HepG2 (cell line): Measurements from ENCODE around the gene PDIA2. TPM values are rescaled to one million over a fixed set of nuclear protein-coding genes. Genes with fewer than 3 reads are reported as not detected.

Source experiments
- ATAC-seq: fragments of 200-7000 bp; cut with Tn5 transposase; 3 replicates; pipeline ENCODE4 v1.9.1; 2020; ENCODE audit warnings: mild to moderate bottlenecking, moderate library complexity
- BruUV-seq: library from RNA; stranded (reverse); fragments of 400-500 nt; replicated peaks from 2 replicates; lab custom pipeline; 2021; lab: Mats Ljungman, UMichigan
- CTCF ChIA-PET: fragments of 300-600 bp; formaldehyde crosslinking; extraction: SDS; loops from one replicate; lab custom pipeline; 2021; ENCODE audit warnings: low total read pairs, inconsistent platforms, low intra/inter-chr PET ratio; lab: Yijun Ruan, JAX
- POLR2A ChIA-PET: fragments of 350-600 bp; sonication (Branson Sonifier 250); formaldehyde crosslinking; loops from one replicate; lab custom pipeline; 2020; ENCODE audit warnings: antibody characterized with exemption, inconsistent platforms; lab: Yijun Ruan, JAX
- DNase-seq: peaks from one replicate; pipeline ENCODE4 v3.0.0-alpha.2; 2015; ENCODE audit warnings: low spot score
- FAIRE-seq: peaks from 3 replicates; lab custom pipeline; 2011; peaks lifted over from hg19 to GRCh38; lab: Jason Lieb, UNC
- H2AFZ ChIP-seq: one replicate; pipeline ENCODE4 v1.6.1; 2011; ENCODE audit warnings: low read length, inconsistent platforms
- H3K27ac ChIP-seq: fragments of 300-600 bp; 3 replicates; pipeline ENCODE4 v1.8.0; 2011; ENCODE audit warnings: mixed run types, mild to moderate bottlenecking, mixed read lengths, low read length, inconsistent platforms; ENCODE audit not compliant: insufficient read depth; ENCODE audit errors: extremely low read length
- H3K27me3 ChIP-seq, 2 experiments: fragments of 200-600 bp in 1 of 2; 2 replicates in 1 of 2; 3 replicates in 1 of 2; pipeline versions ENCODE4 v1.6.0 to v1.8.0; 2011; ENCODE audit warnings: low read length in 2 of 2, mild to moderate bottlenecking in 2 of 2, moderate library complexity in 2 of 2, inconsistent platforms in 1 of 2; ENCODE audit not compliant: insufficient read depth in 2 of 2, control insufficient read depth in 1 of 2
- H3K36me3 ChIP-seq, 2 experiments: fragments of 200-600 bp in 1 of 2; replicated peaks in 1 of 2; 2 replicates in 1 of 2; 3 replicates in 1 of 2; pipeline versions ENCODE4 v1.5.1 to v1.8.0; 2011; ENCODE audit warnings: low read length in 2 of 2, inconsistent platforms in 1 of 2; ENCODE audit not compliant: insufficient read depth in 2 of 2, control insufficient read depth in 1 of 2
- H3K4me1 ChIP-seq: 2 replicates; pipeline ENCODE4 v1.5.1; 2012; ENCODE audit warnings: low read length, inconsistent platforms; ENCODE audit not compliant: insufficient read depth
- H3K4me2 ChIP-seq: 2 replicates; pipeline ENCODE4 v1.6.0; 2011; ENCODE audit warnings: low read depth, low read length, inconsistent platforms
- H3K4me3 ChIP-seq, 3 experiments: fragments of 200-600 bp in 1 of 3; sonication (generic), shearing (Covaris generic) in 1 of 3; replicated peaks in 1 of 3; 2 replicates each; pipeline ENCODE4 v1.5.1; 2011 to 2016; ENCODE audit warnings: low read length in 3 of 3, inconsistent platforms in 2 of 3, low read depth in 2 of 3, mild to moderate bottlenecking in 2 of 3, control low read depth in 1 of 3, mixed read lengths in 1 of 3; ENCODE audit not compliant: insufficient read depth in 1 of 3
- H3K79me2 ChIP-seq: one replicate; pipeline ENCODE4 v1.6.1; 2011; ENCODE audit warnings: low read length, inconsistent platforms; ENCODE audit not compliant: insufficient read depth
- H3K9ac ChIP-seq: 2 replicates; pipeline ENCODE4 v1.6.0; 2011; ENCODE audit warnings: mild to moderate bottlenecking, low read depth, low read length, inconsistent platforms; ENCODE audit not compliant: insufficient read depth
- H3K9me3 ChIP-seq: 2 replicates; pipeline ENCODE4 v1.5.1; 2012; ENCODE audit warnings: mild to moderate bottlenecking, low read length
- H4K20me1 ChIP-seq: 2 replicates; pipeline ENCODE4 v1.6.0; 2011; ENCODE audit warnings: inconsistent platforms, mild to moderate bottlenecking, low read length, moderate library complexity; ENCODE audit not compliant: insufficient read depth
- AHR ChIP-seq: IDR thresholded peaks from 2 replicates; pipeline ENCODE4 v1.6.1; 2018; ENCODE audit warnings: missing genetic modification reagents, missing compliant biosample characterization
- E2F1 ChIP-seq: sonication (generic); formaldehyde crosslinking; IDR thresholded peaks from 2 replicates; pipeline ENCODE4 v1.5.0; 2020; ENCODE audit warnings: missing genetic modification reagents
- HOXD1 ChIP-seq: sonication (generic); formaldehyde crosslinking; IDR thresholded peaks from 2 replicates; pipeline ENCODE4 v1.5.0; 2020; ENCODE audit warnings: missing genetic modification reagents
- LCORL ChIP-seq, 2 experiments: fragments of 450-650 bp in 1 of 2; sonication (generic) in 1 of 2; formaldehyde crosslinking in 1 of 2; IDR thresholded peaks; 2 replicates each; pipeline versions ENCODE4 v1.5.0 to v1.6.1; 2017 to 2020; ENCODE audit warnings: antibody characterized with exemption in 1 of 2, missing genetic modification reagents in 1 of 2
- PAXIP1 ChIP-seq: sonication (generic); formaldehyde crosslinking; conservative IDR thresholded peaks from 2 replicates; pipeline ENCODE4 v1.4.0; 2020; ENCODE audit warnings: mild to moderate bottlenecking, missing genetic modification reagents, moderate library complexity
- RFXANK ChIP-seq: IDR thresholded peaks from 2 replicates; pipeline ENCODE4 v1.6.1; 2016
- SP140L ChIP-seq: sonication (generic); formaldehyde crosslinking; IDR thresholded peaks from 2 replicates; pipeline ENCODE4 v1.4.0; 2020; ENCODE audit warnings: missing genetic modification reagents, borderline replicate concordance
- TEAD2 ChIP-seq: sonication (generic); formaldehyde crosslinking; IDR thresholded peaks from 2 replicates; pipeline ENCODE4 v1.9.0; 2021; ENCODE audit warnings: missing genetic modification reagents
- ZNF207 ChIP-seq: fragments of 450-650 bp; IDR thresholded peaks from 2 replicates; pipeline ENCODE4 v1.6.1; 2016; ENCODE audit warnings: antibody characterized with exemption, borderline replicate concordance
- ZNF710 ChIP-seq: sonication (generic); formaldehyde crosslinking; IDR thresholded peaks from 2 replicates; pipeline ENCODE4 v1.5.0; 2020; ENCODE audit warnings: mild to moderate bottlenecking, missing genetic modification reagents, borderline replicate concordance
- WGBS: methylation state at CpG from one replicate; pipeline ENCODE4 v1.1.6; 2017; ENCODE audit warnings: low lambda C conversion rate; 5-methylcytosine and 5-hydroxymethylcytosine counted together
- in situ Hi-C: cut with HindIII; loops from 2 replicates; pipeline ENCODE4 v1.10.0; 2017; ENCODE audit warnings: low pct_unique_long_range_greater_than_20kb; ENCODE audit not compliant: extremely low pct_ligation_motif_present
- intact Hi-C: fragments of 100-400 bp; cut with micrococcal nuclease; formaldehyde crosslinking; loops from one replicate; pipeline ENCODE4 v1.10.0; 2022; ENCODE audit not compliant: unreplicated experiment
- polyA plus RNA-seq, 8 experiments: library from polyadenylated mRNA; depleted of rRNA in 3 of 8; stranded (reverse) in 7 of 8; unstranded in 1 of 8; fragments of >200 nt; fragmentation: Illumina TruSeq in 4 of 8; extraction: Trizol in 4 of 8; gene quantifications; 2 replicates each; pipeline versions ENCODE4 v1.2.1 to v1.2.3, GENCODE V29; 2011 to 2016; ENCODE audit warnings: low read depth in 4 of 8, missing spikeins in 1 of 8, mixed read lengths in 1 of 8; ENCODE audit not compliant: insufficient read depth in 1 of 8
- total RNA-seq, 5 experiments: library from RNA; depleted of rRNA; stranded (reverse); fragments of >200 nt; fragmentation: Illumina TruSeq; extraction: Trizol; gene quantifications; 2 replicates each; pipeline ENCODE4 v1.2.3, GENCODE V29; 2016; ENCODE audit warnings: low read depth in 1 of 5

PDIA2 gene
- total and polyA plus RNA-seq, 2 of the 13 experiments (the other 11 are each of a cell fraction or from before 2014, with no cell fraction given) = 0.35 to 1.9 TPM

- H3K36me3 ChIP-seq = no peaks in the 10 kb centered on the region
- intact Hi-C loops = no loop called here
- no peak for ATAC-seq
- no peaks in the 10 kb centered on the region for H3K79me2 ChIP-seq
- H3K27ac ChIP-seq = no peak overlapping the region
- ChIA-PET POLR2A (interaction anchor here (0.6 kb wide), 1 partner anchor 98 kb away, joined by 3 read pairs; no protein-coding TSS in a partner anchor), CTCF (no interaction called here)
- FAIRE-seq = no peak
- H3K4me3 ChIP-seq = no peak overlapping the region
- 95% methylated on average over 10 of the region's 10 CpGs for WGBS
- H3K27me3 ChIP-seq = no peaks in the 10 kb centered on the region
- peaks cover 24% of the 10 kb centered on the region for H3K4me1 ChIP-seq
- H3K9me3 ChIP-seq = no peaks in the 10 kb centered on the region
- DNase-seq = no peak
- in situ Hi-C loops = no loop called here
- H4K20me1 ChIP-seq = no peaks in the 10 kb centered on the region
- no TSS peak for BruUV-seq
- no peak overlapping the region for H2AFZ ChIP-seq
- no peak overlapping the region for H3K4me2 ChIP-seq
- no peak overlapping the region for H3K9ac ChIP-seq
- TF ChIP-seq HOXD1 (no peak), TEAD2 (CRISPR knock-in tag) (no peak), E2F1 (CRISPR knock-in tag) (no peak), ZNF710 (CRISPR knock-in tag) (no peak), SP140L (CRISPR knock-in tag) (no peak), AHR (CRISPR knock-in tag) (no peak), ZNF207 (no peak), PAXIP1 (CRISPR knock-in tag) (no peak), RFXANK (CRISPR knock-in tag) (no peak), LCORL (IDR thresholded peaks at IDR 0.05) (no peak), LCORL (CRISPR knock-in tag; IDR thresholded peaks at IDR 0.05) (no peak)
Observed at GRCh38 chr16:242281-242680, 40.7 kb upstream of the PDIA2 start.
